ENCODE measurements around the gene FPGT. TPM values are rescaled to one million over a fixed set of nuclear protein-coding genes. Genes with fewer than 3 reads are reported as not detected.

The FPGT gene
- polyA plus RNA-seq, 1 donor: 9.9 TPM

Other genes with a start within 250 kb of the FPGT start
- 0.44 TPM for gene LRRIQ3, start 66 bp upstream of the FPGT start, polyA plus RNA-seq (ENCODE audit: insufficient read length)
- gene TNNI3K, start 37.1 kb downstream of the FPGT start, polyA plus RNA-seq (ENCODE audit: insufficient read length): 1.8 TPM

All from forelimb muscle (tissue), 1 donor.